CD4-positive, alpha-beta T cell treated with Interleukin-4 for 1 hour (primary cell): ENCODE data around the gene ANXA1.

Experiments
- DNase-seq, 2 donors: peaks; one replicate each; pipeline ENCODE4 v3.0.0-alpha.2; 2020 to 2022

ANXA1 gene

DNA sequence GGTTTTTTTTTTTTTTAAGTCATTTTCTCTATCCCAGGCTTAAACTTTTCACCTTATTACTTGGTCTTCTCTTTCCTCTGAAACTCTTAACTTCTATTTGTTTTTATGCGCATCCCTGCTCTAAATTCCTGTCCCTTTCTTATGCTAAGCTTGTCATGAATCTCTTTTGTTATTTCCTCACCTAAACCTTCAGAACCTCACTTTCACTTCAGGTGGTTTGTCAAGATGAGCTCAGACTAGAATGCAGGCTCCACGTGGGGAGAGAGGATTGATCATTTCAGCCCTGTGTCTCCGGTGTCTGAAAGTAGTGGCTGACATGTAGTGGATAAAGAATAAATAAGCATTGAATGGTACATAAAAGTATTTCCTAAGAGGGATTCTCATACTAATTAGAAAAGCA lies 63.6 kb downstream of the ANXA1 start:
- no peak for DNase-seq

DNA sequence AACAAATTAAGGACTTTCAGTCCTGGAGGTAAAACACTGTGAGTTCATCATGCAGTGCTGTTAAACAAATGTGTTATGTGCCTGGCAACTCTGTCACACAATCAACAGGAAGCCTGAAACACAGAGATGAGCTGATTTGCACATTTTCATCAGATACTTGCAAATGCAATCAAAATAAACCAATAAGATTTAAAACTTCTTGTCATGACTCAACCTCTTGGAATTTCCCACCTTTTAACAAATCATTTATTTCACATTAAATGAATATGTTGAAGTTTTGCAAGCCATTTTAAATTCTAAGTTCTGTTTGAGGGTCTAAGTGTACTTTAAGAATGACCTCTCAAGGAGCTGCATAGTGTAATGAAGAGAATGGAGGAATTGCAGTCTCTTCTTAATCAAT lies 64.4 kb downstream of the ANXA1 start:
- no peak for DNase-seq
